ACC112 (cell line): Measurements from ENCODE around the gene SPATA20.

ENCODE experiments used
- H2AFZ ChIP-seq: fragments of 200-600 bp; sonication (generic); one replicate; pipeline ENCODE4 v1.6.0; 2017; ENCODE audit warnings: antibody characterized with exemption, low read length; ENCODE audit not compliant: unreplicated experiment
- H3K27ac ChIP-seq: fragments of 200-600 bp; sonication (generic); 2 replicates; pipeline ENCODE4 v1.5.1; 2014; ENCODE audit warnings: low read depth, mild to moderate bottlenecking, antibody characterized with exemption, low read length, moderate library complexity
- H3K27me3 ChIP-seq: fragments of 200-600 bp; sonication (generic); 2 replicates; pipeline ENCODE4 v1.6.1; 2014; ENCODE audit warnings: mild to moderate bottlenecking, antibody characterized with exemption, low read length, moderate library complexity, mixed read lengths; ENCODE audit not compliant: insufficient read depth
- H3K36me3 ChIP-seq: fragments of 200-600 bp; sonication (generic); 2 replicates; pipeline ENCODE4 v1.6.1; 2016; ENCODE audit warnings: mild to moderate bottlenecking, antibody characterized with exemption, low read length, moderate library complexity, mixed read lengths; ENCODE audit not compliant: insufficient read depth
- H3K4me1 ChIP-seq: fragments of 200-600 bp; sonication (generic); one replicate; pipeline ENCODE4 v1.6.1; 2016; ENCODE audit warnings: low read length, mixed read lengths; ENCODE audit not compliant: insufficient read depth, unreplicated experiment, control insufficient read depth
- H3K4me3 ChIP-seq: fragments of 200-600 bp; sonication (generic); 2 replicates; pipeline ENCODE4 v1.5.1; 2014; ENCODE audit warnings: mild to moderate bottlenecking, low read depth, low read length
- H3K79me2 ChIP-seq: fragments of 200-600 bp; sonication (generic); one replicate; pipeline ENCODE4 v1.6.0; 2016; ENCODE audit warnings: low read length; ENCODE audit not compliant: control insufficient read depth, unreplicated experiment, insufficient read depth

Gene SPATA20

DNA sequence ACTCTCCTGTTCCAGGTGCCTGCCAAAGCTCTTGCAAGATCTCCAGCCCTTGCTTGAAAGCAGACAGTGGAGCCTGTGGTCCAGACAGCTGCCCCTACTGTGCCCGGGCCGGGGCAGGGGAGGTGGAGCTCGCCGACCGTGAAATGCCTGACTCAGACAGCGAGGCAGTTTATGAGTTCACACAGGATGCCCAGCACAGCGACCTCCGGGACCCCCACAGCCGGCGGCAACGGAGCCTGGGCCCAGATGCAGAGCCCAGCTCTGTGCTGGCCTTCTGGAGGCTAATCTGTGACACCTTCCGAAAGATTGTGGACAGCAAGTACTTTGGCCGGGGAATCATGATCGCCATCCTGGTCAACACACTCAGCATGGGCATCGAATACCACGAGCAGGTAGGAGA lies 31.2 kb downstream of the SPATA20 start:
- no peak overlapping the region for H3K27ac ChIP-seq
- no peaks in the 10 kb centered on the region for H3K4me1 ChIP-seq
- H3K27me3 ChIP-seq: no peaks in the 10 kb centered on the region
- H3K4me3 ChIP-seq: no peak overlapping the region
- H3K79me2 ChIP-seq: no peaks in the 10 kb centered on the region
- no peak overlapping the region for H2AFZ ChIP-seq
- H3K36me3 ChIP-seq: no peaks in the 10 kb centered on the region

DNA sequence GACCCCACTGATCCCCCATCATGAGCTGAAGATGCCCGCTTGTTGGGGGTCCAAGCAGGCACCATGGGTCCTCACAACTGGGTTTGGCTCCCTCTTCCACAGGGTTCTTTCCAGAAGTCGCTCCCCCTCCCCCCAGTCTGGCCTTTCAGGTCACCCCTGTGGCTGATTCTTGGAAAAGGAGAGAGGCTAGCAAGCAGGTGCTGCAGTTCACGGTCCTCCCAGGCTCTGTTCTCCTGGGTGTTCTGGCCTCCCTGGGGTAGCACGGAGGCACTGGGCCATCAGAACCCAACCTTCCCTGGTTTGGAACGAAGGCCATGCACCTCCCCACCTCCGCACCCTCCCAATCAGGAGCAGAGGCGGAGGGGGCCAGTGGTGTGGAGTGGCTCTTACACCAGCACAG lies 32.4 kb downstream of the SPATA20 start:
- Histone ChIP-seq H3K27ac (no peak overlapping the region), H3K36me3 (no peaks in the 10 kb centered on the region), H2AFZ (no peak overlapping the region), H3K27me3 (no peaks in the 10 kb centered on the region), H3K4me3 (no peak overlapping the region), H3K4me1 (no peaks in the 10 kb centered on the region), H3K79me2 (no peaks in the 10 kb centered on the region)

DNA sequence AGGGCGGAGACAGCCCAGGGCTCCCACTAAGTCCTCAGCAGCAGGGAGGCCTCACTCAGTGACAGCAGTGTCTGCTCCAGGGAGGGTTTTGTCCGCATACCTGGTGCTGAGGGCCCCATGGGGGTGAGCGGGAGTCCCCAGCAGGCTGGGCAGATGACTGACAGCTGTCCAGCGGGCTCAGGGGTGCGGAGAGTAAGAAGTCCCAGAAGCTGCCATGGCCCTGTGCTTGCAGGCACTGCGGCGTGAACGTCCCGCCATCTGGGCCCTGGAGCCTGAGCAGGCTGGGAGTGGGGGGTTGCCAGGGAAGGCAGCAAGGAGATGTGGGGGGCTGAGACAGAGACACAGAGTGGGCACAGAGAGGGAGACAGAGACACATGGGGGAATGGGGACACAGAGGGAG lies 33.7 kb downstream of the SPATA20 start:
- Histone ChIP-seq H3K4me3 (no peak overlapping the region), H3K27ac (no peak overlapping the region), H3K79me2 (no peaks in the 10 kb centered on the region), H2AFZ (no peak overlapping the region), H3K27me3 (no peaks in the 10 kb centered on the region), H3K36me3 (no peaks in the 10 kb centered on the region), H3K4me1 (no peaks in the 10 kb centered on the region)

DNA sequence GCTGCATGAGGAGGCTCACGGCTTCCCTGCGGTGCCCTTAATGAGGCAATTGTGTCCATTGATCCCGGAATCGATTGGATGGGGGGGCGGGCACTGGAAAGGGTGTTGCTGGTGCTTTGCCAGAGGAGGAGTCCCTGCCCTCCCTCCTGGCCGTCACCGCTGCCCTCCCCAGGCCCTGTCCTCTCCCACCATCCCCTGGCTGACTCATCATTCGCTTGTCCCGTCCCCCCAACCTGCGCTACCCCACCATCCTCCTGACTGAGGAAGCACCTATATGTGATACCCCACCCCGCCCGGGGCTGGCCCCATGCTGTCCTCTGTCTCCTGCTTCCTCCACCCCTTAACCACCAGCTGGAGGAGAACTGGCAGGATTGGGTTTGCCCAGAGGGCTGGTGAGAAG lies 34.3 kb downstream of the SPATA20 start:
- H3K4me1 ChIP-seq: no peaks in the 10 kb centered on the region
- no peaks in the 10 kb centered on the region for H3K27me3 ChIP-seq
- no peaks in the 10 kb centered on the region for H3K36me3 ChIP-seq
- H2AFZ ChIP-seq: no peak overlapping the region
- no peak overlapping the region for H3K4me3 ChIP-seq
- no peak overlapping the region for H3K27ac ChIP-seq
- H3K79me2 ChIP-seq: no peaks in the 10 kb centered on the region

DNA sequence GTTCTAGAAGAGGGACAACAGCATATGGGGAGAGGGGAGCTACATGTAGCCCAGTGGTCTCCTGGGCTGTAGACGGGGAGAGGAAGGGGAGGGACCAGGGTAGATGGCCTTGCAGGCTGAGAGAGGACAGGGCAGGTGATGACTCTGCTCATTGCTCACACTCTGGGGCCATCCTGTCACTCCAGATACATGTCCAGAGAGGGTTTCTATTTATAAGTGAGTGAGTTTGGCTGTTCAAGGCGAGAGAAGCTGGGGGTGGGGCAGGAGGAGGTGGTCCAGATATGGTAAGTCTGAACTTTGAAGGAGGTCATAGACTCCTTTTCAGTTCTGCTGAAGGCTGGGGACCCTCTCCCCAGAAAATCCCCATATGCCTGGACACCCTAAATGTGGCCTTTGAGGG lies 35.8 kb downstream of the SPATA20 start:
- Histone ChIP-seq H3K36me3 (no peaks in the 10 kb centered on the region), H3K27ac (no peak overlapping the region), H2AFZ (no peak overlapping the region), H3K27me3 (no peaks in the 10 kb centered on the region), H3K4me1 (no peaks in the 10 kb centered on the region), H3K4me3 (no peak overlapping the region), H3K79me2 (no peaks in the 10 kb centered on the region)

DNA sequence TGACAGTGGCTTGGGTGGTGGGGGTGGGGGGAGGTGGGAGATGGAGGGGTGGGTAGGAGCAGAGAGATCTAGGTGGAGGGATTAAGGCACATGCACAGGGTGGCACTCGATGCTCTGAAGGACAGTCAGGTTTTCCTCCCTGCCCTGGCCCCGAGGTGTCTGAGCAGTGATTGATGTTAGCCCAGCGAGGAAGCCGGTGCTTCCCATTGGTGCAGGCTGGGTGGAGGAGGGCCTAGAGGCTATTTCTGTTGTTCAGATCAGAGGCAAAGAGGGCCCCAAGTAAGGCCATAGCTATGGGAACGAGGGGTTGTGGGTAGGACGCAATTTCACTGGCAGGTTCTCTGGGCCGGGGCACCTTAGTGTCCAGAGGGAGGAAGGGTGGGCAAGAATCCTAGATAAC lies 36.7 kb downstream of the SPATA20 start:
- no peaks in the 10 kb centered on the region for H3K36me3 ChIP-seq
- H3K4me1 ChIP-seq: no peaks in the 10 kb centered on the region
- no peak overlapping the region for H3K27ac ChIP-seq
- no peak overlapping the region for H3K4me3 ChIP-seq
- no peaks in the 10 kb centered on the region for H3K79me2 ChIP-seq
- no peaks in the 10 kb centered on the region for H3K27me3 ChIP-seq
- H2AFZ ChIP-seq: no peak overlapping the region

DNA sequence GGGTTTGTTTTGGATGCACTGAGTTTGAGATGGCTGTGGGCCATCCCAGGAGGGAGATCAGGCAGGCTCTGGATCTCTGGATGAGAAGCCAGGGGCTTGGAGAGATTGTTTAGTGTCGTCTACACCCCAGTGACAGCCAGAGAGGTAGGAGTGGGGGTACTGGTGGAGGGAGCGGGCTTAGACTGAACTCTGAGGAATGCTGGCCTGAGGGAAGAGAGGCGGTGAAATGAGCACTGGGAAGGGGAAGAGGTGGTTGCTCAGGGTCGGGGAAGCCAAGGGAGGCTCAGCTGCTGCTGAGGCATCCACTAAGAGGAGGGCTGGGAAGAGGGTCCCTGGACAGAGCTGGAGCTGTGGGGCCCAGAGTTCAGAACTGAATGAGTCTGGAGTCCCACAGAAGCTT lies 37.1 kb downstream of the SPATA20 start:
- no peaks in the 10 kb centered on the region for H3K36me3 ChIP-seq
- H3K4me3 ChIP-seq: no peak overlapping the region
- H3K27me3 ChIP-seq: no peaks in the 10 kb centered on the region

DNA sequence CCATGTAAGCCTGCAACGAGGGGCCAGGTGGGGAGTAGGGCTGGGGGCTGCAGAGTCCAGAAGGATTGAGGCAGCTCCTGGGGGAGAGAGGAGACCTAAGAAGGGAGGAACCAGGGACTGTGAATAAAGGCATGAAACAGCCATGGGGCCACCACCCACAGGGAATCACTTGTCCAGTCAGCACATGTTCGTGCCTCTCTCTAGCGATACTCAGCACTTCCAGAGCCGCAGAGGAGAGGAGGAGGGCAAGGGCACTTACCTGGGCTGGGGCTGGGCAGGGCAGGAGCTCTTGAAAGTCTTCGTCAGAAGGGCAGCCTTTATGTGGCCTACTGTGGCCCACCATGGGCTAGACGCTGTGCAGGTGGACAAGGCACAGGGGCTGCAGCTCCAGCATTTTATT lies 37.8 kb downstream of the SPATA20 start:
- H3K79me2 ChIP-seq: no peaks in the 10 kb centered on the region
- H2AFZ ChIP-seq: no peak overlapping the region
- H3K4me3 ChIP-seq: no peak overlapping the region
- no peaks in the 10 kb centered on the region for H3K36me3 ChIP-seq
- no peaks in the 10 kb centered on the region for H3K4me1 ChIP-seq
- no peaks in the 10 kb centered on the region for H3K27me3 ChIP-seq
- H3K27ac ChIP-seq: no peak overlapping the region

More for the DNA sequence above, 37.1 kb downstream of the SPATA20 start:
- no peaks in the 10 kb centered on the region for H3K4me1 ChIP-seq
- H3K27ac ChIP-seq: no peak overlapping the region
- no peak overlapping the region for H2AFZ ChIP-seq
- H3K79me2 ChIP-seq: no peaks in the 10 kb centered on the region

DNA sequence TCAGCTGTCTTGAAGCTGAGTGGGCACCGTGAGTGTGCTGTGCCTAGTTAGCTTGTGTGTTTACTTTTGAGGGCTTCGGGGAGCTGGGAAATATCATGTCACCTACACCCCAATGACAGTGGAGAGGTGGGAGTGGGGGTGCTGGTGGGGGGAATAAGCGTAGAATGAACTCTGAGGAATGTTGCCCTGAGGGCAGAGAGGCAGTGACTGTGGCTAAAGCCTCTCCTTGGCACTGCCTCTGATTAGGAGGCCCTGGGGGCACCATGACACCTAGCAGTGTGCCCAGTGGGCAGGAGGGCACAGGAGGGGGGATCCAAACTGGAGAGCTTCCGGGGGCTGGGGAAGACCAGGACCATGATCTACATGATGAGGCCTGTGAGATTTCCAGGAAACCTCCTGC lies 38.4 kb downstream of the SPATA20 start:
- Histone ChIP-seq H2AFZ (no peak overlapping the region), H3K79me2 (no peaks in the 10 kb centered on the region), H3K27ac (no peak overlapping the region), H3K4me1 (no peaks in the 10 kb centered on the region), H3K4me3 (no peak overlapping the region), H3K36me3 (no peaks in the 10 kb centered on the region), H3K27me3 (no peaks in the 10 kb centered on the region)

DNA sequence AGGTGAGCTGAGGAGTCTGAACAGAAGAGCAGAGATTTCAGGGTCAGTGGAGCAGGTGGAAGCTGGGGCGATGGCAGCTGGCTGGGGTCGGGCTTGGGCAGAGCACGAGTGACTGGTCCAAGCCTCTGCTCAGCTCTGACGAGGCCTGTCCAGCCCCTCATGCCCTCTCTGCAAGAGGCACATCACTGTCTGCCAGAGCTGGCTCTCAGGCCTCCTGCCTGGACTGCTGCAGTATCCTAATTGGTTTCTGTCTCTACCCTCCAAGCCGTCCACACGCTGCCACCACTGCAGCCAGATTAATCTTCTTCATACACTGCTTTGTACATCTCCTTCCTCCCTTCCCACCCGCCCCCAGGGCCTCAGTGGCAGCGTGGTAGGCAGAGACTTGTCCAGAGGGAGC lies 38.9 kb downstream of the SPATA20 start:
- Histone ChIP-seq H3K79me2 (no peaks in the 10 kb centered on the region), H3K27me3 (no peaks in the 10 kb centered on the region), H3K27ac (no peak overlapping the region), H3K4me3 (no peak overlapping the region), H3K36me3 (no peaks in the 10 kb centered on the region), H2AFZ (no peak overlapping the region), H3K4me1 (no peaks in the 10 kb centered on the region)

DNA sequence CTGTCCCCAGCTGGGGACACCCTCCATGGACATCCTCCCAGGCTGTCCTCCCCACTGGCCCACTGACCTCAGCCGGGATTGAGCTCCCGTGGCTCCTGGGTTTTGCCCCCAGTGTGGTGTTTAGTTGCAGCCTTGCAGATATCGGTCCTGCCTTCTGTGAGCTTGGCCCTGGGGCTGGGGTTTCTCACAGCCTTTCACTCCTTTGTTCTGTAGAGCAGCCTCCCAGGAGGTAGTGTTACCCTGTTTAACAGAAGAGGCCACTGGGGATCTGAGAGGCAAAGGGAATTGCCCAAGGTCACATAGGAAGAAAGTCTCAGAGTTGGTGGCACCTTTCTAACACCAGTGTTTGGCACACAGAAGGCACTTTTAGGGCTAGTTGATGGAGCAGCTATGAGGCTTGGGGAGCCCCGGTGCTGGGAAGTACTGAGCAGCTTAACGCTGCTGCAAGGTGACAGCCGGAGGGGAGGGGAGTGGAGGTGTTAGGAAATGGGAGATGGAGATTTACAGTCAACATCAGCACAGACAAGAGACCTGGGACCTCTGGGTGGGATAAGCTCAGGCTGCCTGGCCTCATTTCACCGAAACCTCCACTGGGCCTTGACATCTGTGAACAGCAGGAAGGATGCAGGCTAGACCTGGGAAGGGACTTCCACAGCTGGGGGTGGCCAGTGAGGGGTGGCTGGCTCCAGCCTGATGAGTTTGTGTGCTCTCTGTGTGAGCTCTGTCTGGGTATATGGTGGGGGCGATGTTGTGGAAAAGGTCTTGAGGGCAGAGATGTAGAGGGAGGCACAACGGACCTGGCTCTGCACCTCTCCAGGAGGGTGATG lies 39.7 kb downstream of the SPATA20 start:
- no peaks in the 10 kb centered on the region for H3K36me3 ChIP-seq
- H3K4me3 ChIP-seq: no peak overlapping the region
- no peak overlapping the region for H2AFZ ChIP-seq
- H3K27me3 ChIP-seq: no peaks in the 10 kb centered on the region
- no peaks in the 10 kb centered on the region for H3K4me1 ChIP-seq
- no peaks in the 10 kb centered on the region for H3K79me2 ChIP-seq
- no peak overlapping the region for H3K27ac ChIP-seq
